Stomach (tissue), 9 donors: ENCODE results near the gene CHPF. TPM values are rescaled to one million over a fixed set of nuclear protein-coding genes. Genes with fewer than 3 reads are reported as not detected.
A peak's percentile ranks its signal among the peaks of the same experiment; 100 is the strongest.

Experiments
- DNase-seq, 2 donors: peaks; one replicate each; pipeline versions ENCODE4 v3.0.0 to v3.0.0-alpha.2; 2013 to 2019
- H3K27ac ChIP-seq, 5 donors: fragments of 200-600 bp in 4 of 5; sonication (generic) in 4 of 5; one replicate each; pipeline ENCODE4 v1.5.1; 2013 to 2019; ENCODE audit warnings: mild to moderate bottlenecking in 1 of 5, moderate library complexity in 1 of 5
- H3K27me3 ChIP-seq, 3 donors: fragments of 200-600 bp; sonication (generic); one replicate each; pipeline ENCODE4 v1.5.1; 2017 to 2019; ENCODE audit warnings: mixed run types in 1 of 3
- H3K36me3 ChIP-seq, 4 donors: fragments of 200-600 bp; sonication (generic); 1 replicate in 3 of 4; 2 replicates in 1 of 4; pipeline ENCODE4 v1.5.1; 2016 to 2019
- H3K4me1 ChIP-seq, 4 donors: fragments of 200-600 bp; sonication (generic); one replicate each; pipeline ENCODE4 v1.5.1; 2016 to 2019
- H3K4me3 ChIP-seq, 4 donors: fragments of 200-600 bp; sonication (generic) in 3 of 4; one replicate each; pipeline ENCODE4 v1.5.1; 2016 to 2019; ENCODE audit warnings: mild to moderate bottlenecking in 1 of 4
- H3K9me3 ChIP-seq, 4 donors: fragments of 200-600 bp; sonication (generic); one replicate each; pipeline ENCODE4 v1.5.1; 2016 to 2019
- EP300 ChIP-seq: sonication (generic); formaldehyde crosslinking; IDR thresholded peaks from one replicate; pipeline ENCODE4 v1.6.1; 2017; ENCODE audit warnings: antibody characterized with exemption
- POLR2A ChIP-seq, 4 donors: fragments of 450-650 bp; IDR thresholded peaks; one replicate each; pipeline ENCODE4 v1.6.1; 2016; ENCODE audit warnings: antibody characterized with exemption in 4 of 4, control low read depth in 2 of 4, mild to moderate bottlenecking in 1 of 4, moderate library complexity in 1 of 4
- POLR2AphosphoS5 ChIP-seq, 3 donors: sonication (generic); formaldehyde crosslinking; IDR thresholded peaks; one replicate each; pipeline ENCODE4 v1.6.1; 2016; ENCODE audit warnings: antibody characterized with exemption in 3 of 3
- WGBS, 5 donors: extraction: QIAGEN DNeasy Blood & Tissue Kit in 3 of 5; methylation state at CpG; one replicate each; pipeline versions ENCODE4 v1.1.5 to v1.1.7; 2013 to 2018; 5-methylcytosine and 5-hydroxymethylcytosine counted together
- intact Hi-C: fragments of 100-400 bp; cut with DNase I; formaldehyde crosslinking; loops from one replicate; pipeline ENCODE4 v1.15.1; 2023; ENCODE audit warnings: low total_unique reads
- polyA plus RNA-seq, 3 donors: library from polyadenylated mRNA; stranded (reverse); fragments of 200-250 nt; gene quantifications; one replicate each; pipeline ENCODE4 v1.2.3, GENCODE V29; 2013
- total RNA-seq, 5 donors: library from RNA; depleted of rRNA; stranded (reverse); fragments of >200 nt; gene quantifications; one replicate each; pipeline versions ENCODE4 v1.1.0 to v1.2.3, GENCODE V29; 2014 to 2016
- TF ChIP-seq, protein P1 (sequence below), 7 experiments: fragments of 450-650 bp in 4 of 7; fragments of 200-600 bp in 3 of 7; sonication (generic) in 3 of 7; IDR thresholded peaks; one replicate each; pipeline ENCODE4 v1.5.1; 2016 to 2019; ENCODE audit warnings: antibody characterized with exemption in 7 of 7, control low read depth in 2 of 7, mild to moderate bottlenecking in 1 of 7
- donor health status: healthy with polysubstance abuse.
- donor health status: Bipolar disorder and iron deficiency.
- donor health status: healthy.

Gene CHPF
- total and polyA plus RNA-seq, 8 donors: 10.8 to 119 (median 45.7) TPM

DNA sequence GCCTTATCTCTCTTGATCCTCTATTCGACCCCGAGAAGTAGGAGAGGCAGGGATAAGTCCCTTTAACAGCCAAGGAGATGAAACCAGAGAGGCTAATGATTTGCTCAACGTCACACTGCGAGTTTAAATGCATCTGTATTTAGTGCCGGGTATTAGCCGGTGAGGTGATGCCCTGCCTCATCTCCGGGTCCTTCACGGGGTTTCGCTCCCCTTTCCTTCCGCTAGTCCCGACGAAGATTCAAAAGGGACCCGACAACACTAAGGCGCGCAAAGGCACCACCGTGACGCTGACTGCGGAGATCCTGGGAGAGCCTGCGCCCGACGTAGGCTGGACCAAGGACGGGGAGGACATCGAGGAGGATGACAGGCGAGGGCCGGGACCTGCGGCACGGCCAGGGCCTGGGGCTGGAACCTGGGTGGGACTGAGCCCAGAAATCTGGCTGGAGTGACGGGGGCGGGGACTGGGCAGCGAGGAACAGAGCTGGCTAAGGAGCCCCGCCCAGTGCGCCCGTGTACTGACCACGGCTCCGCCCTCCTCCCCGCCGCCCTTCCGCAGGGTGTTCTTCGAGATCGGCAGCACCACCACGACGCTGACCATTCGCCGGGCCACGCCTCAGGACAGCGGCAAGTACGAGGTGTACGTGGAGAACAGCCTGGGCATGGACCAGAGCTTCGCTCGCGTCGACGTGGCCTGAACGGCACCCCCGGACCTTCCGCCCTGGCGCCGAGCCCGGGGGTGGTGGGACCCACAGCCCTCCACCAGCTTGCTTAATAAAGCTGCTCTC, 45.9 kb downstream of the CHPF start:
- Histone ChIP-seq H3K27me3 (peaks cover 0 to 52% (median 20%) of the 10 kb centered on the region in 3 donors), H3K4me3 (peak overlapping the region; percentile 67 to 76 (median 70)), H3K4me1 (peaks cover 21 to 57% (median 47%) of the 10 kb centered on the region in 4 donors), H3K9me3 (no peaks in the 10 kb centered on the region), H3K36me3 (peaks cover 0 to 17% (median 14%) of the 10 kb centered on the region in 4 donors), H3K27ac (peak overlapping the region; percentile 98 to 99 (median 99))
- TF ChIP-seq POLR2AphosphoS5 (IDR thresholded peaks at IDR 0.05) (peak; percentile 93 to 98 (median 94)), POLR2A (IDR thresholded peaks at IDR 0.05) (peak in 1 of 4 donors; percentile 9), EP300 (no peak)
- TF ChIP-seq, protein P1, sequence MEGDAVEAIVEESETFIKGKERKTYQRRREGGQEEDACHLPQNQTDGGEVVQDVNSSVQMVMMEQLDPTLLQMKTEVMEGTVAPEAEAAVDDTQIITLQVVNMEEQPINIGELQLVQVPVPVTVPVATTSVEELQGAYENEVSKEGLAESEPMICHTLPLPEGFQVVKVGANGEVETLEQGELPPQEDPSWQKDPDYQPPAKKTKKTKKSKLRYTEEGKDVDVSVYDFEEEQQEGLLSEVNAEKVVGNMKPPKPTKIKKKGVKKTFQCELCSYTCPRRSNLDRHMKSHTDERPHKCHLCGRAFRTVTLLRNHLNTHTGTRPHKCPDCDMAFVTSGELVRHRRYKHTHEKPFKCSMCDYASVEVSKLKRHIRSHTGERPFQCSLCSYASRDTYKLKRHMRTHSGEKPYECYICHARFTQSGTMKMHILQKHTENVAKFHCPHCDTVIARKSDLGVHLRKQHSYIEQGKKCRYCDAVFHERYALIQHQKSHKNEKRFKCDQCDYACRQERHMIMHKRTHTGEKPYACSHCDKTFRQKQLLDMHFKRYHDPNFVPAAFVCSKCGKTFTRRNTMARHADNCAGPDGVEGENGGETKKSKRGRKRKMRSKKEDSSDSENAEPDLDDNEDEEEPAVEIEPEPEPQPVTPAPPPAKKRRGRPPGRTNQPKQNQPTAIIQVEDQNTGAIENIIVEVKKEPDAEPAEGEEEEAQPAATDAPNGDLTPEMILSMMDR (IDR thresholded peaks at IDR 0.05): no peak
- DNase-seq: peak; percentile 92 to 94
- intact Hi-C loops: no loop called here
- 1 to 3% (median 1%) methylated on average over 43 to 59 of the region's 59 CpGs for WGBS, 5 donors

DNA sequence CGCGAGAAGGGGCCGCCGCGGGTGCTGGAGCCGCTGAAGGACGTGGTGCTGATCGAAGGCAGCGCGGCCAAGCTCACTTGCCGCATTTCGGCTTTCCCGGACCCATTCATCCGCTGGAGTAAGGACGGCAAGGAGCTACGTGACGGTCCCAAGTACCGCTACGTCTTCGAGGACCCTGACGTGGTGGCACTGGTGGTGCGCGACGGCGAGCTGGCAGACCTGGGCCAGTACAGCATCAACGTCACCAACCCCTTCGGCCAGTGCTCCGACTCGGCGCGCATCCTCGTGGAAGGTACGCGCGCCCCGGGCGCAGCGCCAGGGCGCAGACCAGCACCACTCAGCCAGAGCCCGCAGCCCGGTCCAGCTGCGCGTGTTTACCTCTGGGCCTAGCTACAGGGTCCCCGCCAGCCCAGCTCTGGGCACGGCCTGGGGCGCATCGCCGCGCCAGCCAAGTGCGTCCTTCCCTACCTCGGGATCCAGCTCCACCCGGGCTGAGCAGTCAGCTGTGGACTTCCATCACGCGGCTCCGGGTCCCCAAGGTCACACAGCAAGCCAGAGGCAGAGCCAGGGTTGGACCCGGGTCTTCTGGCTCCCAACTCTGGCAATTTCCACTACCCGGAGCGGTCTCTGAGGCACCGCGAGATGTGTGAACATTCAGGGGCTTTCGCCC, 46.6 kb downstream of the CHPF start:
- H3K27ac ChIP-seq: peak overlapping the region in 4 of 5 donors; percentile 98 to 99 (median 98)
- H3K27me3 ChIP-seq: peaks cover 0 to 59% (median 25%) of the 10 kb centered on the region in 3 donors
- H3K4me1 ChIP-seq: peaks cover 21 to 57% (median 47%) of the 10 kb centered on the region in 4 donors
- intact Hi-C loops: no loop called here
- H3K36me3 ChIP-seq: peaks cover 0 to 15% (median 9%) of the 10 kb centered on the region in 4 donors
- H3K9me3 ChIP-seq: no peaks in the 10 kb centered on the region
- H3K4me3 ChIP-seq: peak overlapping the region; percentile 67 to 76 (median 70)
- WGBS, 5 donors: 6 to 26% (median 10%) methylated on average over 41 to 61 of the region's 61 CpGs
- peak; percentile 29 to 77 for DNase-seq
- TF ChIP-seq, protein P1 (IDR thresholded peaks at IDR 0.05): no peak
- TF ChIP-seq POLR2AphosphoS5 (IDR thresholded peaks at IDR 0.05): peak in 1 of 3 donors; percentile 52

DNA sequence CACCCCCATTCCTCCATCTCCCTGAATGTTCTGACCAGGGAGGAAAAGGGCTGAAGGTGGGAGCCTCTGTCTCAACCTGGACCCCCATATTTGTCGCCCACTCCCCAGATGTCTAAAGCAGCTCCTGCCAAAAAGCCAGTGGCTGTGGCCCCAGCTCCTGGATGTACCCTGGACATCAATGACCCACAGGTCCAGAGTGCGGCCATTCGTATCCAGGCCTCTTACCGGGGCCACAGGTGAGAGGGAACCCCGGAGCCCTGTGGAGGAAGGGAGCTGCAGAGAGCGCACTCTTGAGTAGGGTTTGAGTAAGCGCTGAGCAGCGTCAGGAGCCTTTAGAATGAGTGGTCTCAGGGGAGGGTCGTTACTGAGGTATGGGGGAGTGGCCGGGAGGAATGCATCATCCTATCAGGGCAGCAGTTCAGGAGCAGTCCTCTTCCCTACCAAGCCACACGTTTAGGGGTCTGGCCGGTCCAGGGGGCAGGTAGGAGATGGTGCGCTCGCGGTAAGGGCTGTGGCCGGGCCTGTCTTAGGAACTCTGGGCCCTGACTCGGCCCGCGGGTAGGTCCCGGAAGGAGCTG, 47.3 kb downstream of the CHPF start:
- Histone ChIP-seq H3K4me3 (peak overlapping the region in 3 of 4 donors; percentile 67 to 72 (median 69)), H3K36me3 (peaks cover 0 to 10% (median 2%) of the 10 kb centered on the region in 4 donors), H3K27ac (peak overlapping the region in 4 of 5 donors; percentile 98 to 99 (median 98))

More for the DNA sequence above, 47.3 kb downstream of the CHPF start:
- Histone ChIP-seq H3K9me3 (no peaks in the 10 kb centered on the region), H3K27me3 (peaks cover 0 to 60% (median 28%) of the 10 kb centered on the region in 3 donors), H3K4me1 (peaks cover 21 to 57% (median 47%) of the 10 kb centered on the region in 4 donors)
- intact Hi-C loops: no loop called here
- no peak for TF ChIP-seq POLR2A (IDR thresholded peaks at IDR 0.05)
- TF ChIP-seq EP300: no peak
- no peak for TF ChIP-seq POLR2AphosphoS5 (IDR thresholded peaks at IDR 0.05)
- TF ChIP-seq, protein P1 (IDR thresholded peaks at IDR 0.05): no peak
- 26 to 39% (median 28%) methylated on average over 15 to 20 of the region's 20 CpGs for WGBS, 5 donors
- DNase-seq: no peak
